SIG-M5 treated with dmso at 0.1 percent for 504 hours (cell line): ENCODE results near the gene ZNF200.
"Not testable (repeated sequence)": the region's sequence is repeated elsewhere in the genome, so short reads cannot be mapped to it uniquely, and the experiment has no call there.

Experiments
- DNase-seq: peaks from one replicate; lab custom pipeline; 2025; ENCODE audit not compliant: unreplicated experiment; lab: John Stamatoyannopoulos, UW

Gene ZNF200

GRCh38 chr16:3254309-3254708, 19.4 kb upstream of the ZNF200 start:
- DNase-seq, result no peak

- DNase-seq, result no peak
Measured at GRCh38 chr16:3252967-3253366, 18.0 kb upstream of the ZNF200 start.

GRCh38 chr16:3249451-3249850, 14.5 kb upstream of the ZNF200 start:
- DNase-seq, result no peak

- DNase-seq, result no peak
Measured at GRCh38 chr16:3249020-3249419, 14.1 kb upstream of the ZNF200 start.

GRCh38 chr16:3248596-3248995, 13.6 kb upstream of the ZNF200 start:
- DNase-seq, result no peak

- DNase-seq, result no peak
Measured at GRCh38 chr16:3246876-3247275, 11.9 kb upstream of the ZNF200 start.

GRCh38 chr16:3246002-3246401, 11.0 kb upstream of the ZNF200 start:
- no peak for DNase-seq

- no peak for DNase-seq
Measured at GRCh38 chr16:3243882-3244281, 8.9 kb upstream of the ZNF200 start.

GRCh38 chr16:3242709-3243108, 7.8 kb upstream of the ZNF200 start:
- peak; percentile 87 for DNase-seq

- no peak for DNase-seq
Measured at GRCh38 chr16:3241761-3242160, 6.8 kb upstream of the ZNF200 start.

GRCh38 chr16:3235856-3236669, 1.1 kb upstream of the ZNF200 start:
- no peak for DNase-seq

GRCh38 chr16:3234543-3234856, 458 bp downstream of the ZNF200 start:
- no peak for DNase-seq

- no peak for DNase-seq
Measured at GRCh38 chr16:3223913-3224515, 10.9 kb downstream of the ZNF200 start.

- no peak for DNase-seq
Measured at GRCh38 chr16:3220839-3221238, 14.1 kb downstream of the ZNF200 start.

- DNase-seq, result no peak
Measured at GRCh38 chr16:3216263-3216640, 18.7 kb downstream of the ZNF200 start.

- no peak for DNase-seq
Measured at GRCh38 chr16:3215601-3216262, 19.2 kb downstream of the ZNF200 start.

GRCh38 chr16:3214904-3215600, 19.9 kb downstream of the ZNF200 start:
- no peak for DNase-seq

- DNase-seq, result no peak
Measured at GRCh38 chr16:3212567-3212966, 22.4 kb downstream of the ZNF200 start.

- no peak for DNase-seq
Measured at GRCh38 chr16:3212006-3212405, 23.0 kb downstream of the ZNF200 start.

- no peak for DNase-seq
Measured at GRCh38 chr16:3207086-3207953, 27.6 kb downstream of the ZNF200 start.

GRCh38 chr16:3205939-3206338, 29.0 kb downstream of the ZNF200 start:
- not testable (repeated sequence) for DNase-seq
